DND-41 (cell line): Measurements from ENCODE around the gene CHRM4.

ENCODE experiments used
- CTCF ChIP-seq: IDR thresholded peaks from 2 replicates; pipeline ENCODE4 v1.5.1; 2012; ENCODE audit warnings: borderline replicate concordance, low read length, moderate library complexity, mild to moderate bottlenecking; ENCODE audit not compliant: poor library complexity, severe bottlenecking; ENCODE audit errors: extremely low read depth
- EZH2 ChIP-seq: IDR thresholded peaks from 3 replicates; pipeline ENCODE4 v1.6.1; 2012; ENCODE audit warnings: borderline replicate concordance, low read depth, mild to moderate bottlenecking, moderate library complexity, low read length, inconsistent platforms; ENCODE audit not compliant: severe bottlenecking

GRCh38 chr11:46364791-46365190 is 26.8 kb downstream of the CHRM4 start:
- no peak for TF ChIP-seq CTCF
- TF ChIP-seq EZH2: no peak
